WTC11 (cell line): ENCODE measurements around the gene UBXN11. TPM values are rescaled to one million over a fixed set of nuclear protein-coding genes. Genes with fewer than 3 reads are reported as not detected.
"Not testable (repeated sequence)": the region's sequence is repeated elsewhere in the genome, so short reads cannot be mapped to it uniquely, and the experiment has no call there.

Source experiments
- ATAC-seq: fragments of 200-7000 bp; cut with Tn5 transposase; 2 replicates; pipeline ENCODE4 v1.10.0; 2021; ENCODE audit warnings: mild to moderate bottlenecking, moderate library complexity
- CTCF ChIA-PET: fragments of 300-600 bp; sonication (Branson Sonifier 250); formaldehyde crosslinking; loops from one replicate; lab custom pipeline; 2021; ENCODE audit warnings: antibody characterized with exemption; lab: Charles Lee
- POLR2A ChIA-PET: fragments of 350-600 bp; sonication (Branson Sonifier 250); formaldehyde crosslinking; loops from one replicate; lab custom pipeline; 2021; ENCODE audit warnings: antibody characterized with exemption; lab: Charles Lee
- DNase-seq: peaks from one replicate; pipeline ENCODE4 v3.0.0; 2021; ENCODE audit warnings: low spot score
- H3K27ac Mint-ChIP-seq: 2 replicates; pipeline ENCODE4 v1.8.0; 2021; ENCODE audit warnings: mixed read lengths
- H3K27me3 Mint-ChIP-seq: 2 replicates; pipeline ENCODE4 v1.8.0; 2021; ENCODE audit warnings: low read depth, mild to moderate bottlenecking, moderate library complexity, mixed read lengths
- H3K36me3 Mint-ChIP-seq: 2 replicates; pipeline ENCODE4 v1.8.0; 2021; ENCODE audit warnings: mixed read lengths
- H3K4me1 Mint-ChIP-seq: 2 replicates; pipeline ENCODE4 v1.8.0; 2022; ENCODE audit warnings: mixed read lengths
- H3K4me3 Mint-ChIP-seq: 2 replicates; pipeline ENCODE4 v1.8.0; 2021; ENCODE audit warnings: mild to moderate bottlenecking, moderate library complexity, mixed read lengths
- H3K9me3 Mint-ChIP-seq: 2 replicates; pipeline ENCODE4 v1.8.0; 2021; ENCODE audit warnings: mixed read lengths
- AFF4 ChIP-seq: sonication (generic); formaldehyde crosslinking; IDR thresholded peaks from 2 replicates; pipeline ENCODE4 v1.8.1; 2023; ENCODE audit warnings: mild to moderate bottlenecking, missing genetic modification reagents, borderline replicate concordance
- ATF3 ChIP-seq: sonication (generic); formaldehyde crosslinking; conservative IDR thresholded peaks from 2 replicates; pipeline ENCODE4 v1.8.1; 2022; ENCODE audit warnings: mild to moderate bottlenecking, missing genetic modification reagents
- ATF6 ChIP-seq: sonication (generic); formaldehyde crosslinking; IDR thresholded peaks from 2 replicates; pipeline ENCODE4 v1.8.1; 2023; ENCODE audit warnings: mild to moderate bottlenecking, missing genetic modification reagents
- E2F1 ChIP-seq: sonication (generic); formaldehyde crosslinking; IDR thresholded peaks from 2 replicates; pipeline ENCODE4 v1.8.0; 2022; ENCODE audit warnings: mild to moderate bottlenecking, missing genetic modification reagents
- E2F5 ChIP-seq: sonication (generic); formaldehyde crosslinking; IDR thresholded peaks from 2 replicates; pipeline ENCODE4 v1.8.1; 2022; ENCODE audit warnings: mild to moderate bottlenecking, moderate library complexity, missing genetic modification reagents
- ELF4 ChIP-seq: sonication (generic); formaldehyde crosslinking; IDR thresholded peaks from 2 replicates; pipeline ENCODE4 v1.8.1; 2022; ENCODE audit warnings: low read depth, mild to moderate bottlenecking, moderate library complexity, missing genetic modification reagents
- JAZF1 ChIP-seq: fragments of 250-450 bp; sonication (Bioruptor Pico); IDR thresholded peaks from 2 replicates; pipeline ENCODE4 v1.9.0; 2021; ENCODE audit warnings: moderate library complexity, mild to moderate bottlenecking, inconsistent platforms
- NR3C1 ChIP-seq: sonication (generic); formaldehyde crosslinking; conservative IDR thresholded peaks from 2 replicates; pipeline ENCODE4 v1.8.1; 2023; ENCODE audit warnings: low read depth, mild to moderate bottlenecking, missing genetic modification reagents
- SOX15 ChIP-seq: fragments of 250-450 bp; sonication (Bioruptor Pico); IDR thresholded peaks from 2 replicates; pipeline ENCODE4 v1.9.0; 2021; ENCODE audit warnings: mild to moderate bottlenecking
- STAT6 ChIP-seq: sonication (generic); formaldehyde crosslinking; conservative IDR thresholded peaks from 2 replicates; pipeline ENCODE4 v1.8.1; 2023; ENCODE audit warnings: mild to moderate bottlenecking, low read depth, missing genetic modification reagents, moderate library complexity
- TCF7 ChIP-seq: sonication (generic); formaldehyde crosslinking; IDR thresholded peaks from 2 replicates; pipeline ENCODE4 v1.8.0; 2022; ENCODE audit warnings: mild to moderate bottlenecking, low read depth, missing genetic modification reagents, moderate library complexity
- TEAD4 ChIP-seq: sonication (generic); formaldehyde crosslinking; IDR thresholded peaks from 2 replicates; pipeline ENCODE4 v1.8.0; 2022; ENCODE audit warnings: mild to moderate bottlenecking, missing genetic modification reagents
- ZBTB43 ChIP-seq: sonication (generic); formaldehyde crosslinking; IDR thresholded peaks from 2 replicates; pipeline ENCODE4 v1.8.1; 2023; ENCODE audit warnings: mild to moderate bottlenecking, missing genetic modification reagents
- ZNF232 ChIP-seq: sonication (generic); formaldehyde crosslinking; IDR thresholded peaks from 2 replicates; pipeline ENCODE4 v1.8.0; 2022; ENCODE audit warnings: mild to moderate bottlenecking, missing genetic modification reagents
- ZNF396 ChIP-seq: fragments of 250-450 bp; sonication (Bioruptor Pico); IDR thresholded peaks from 2 replicates; pipeline ENCODE4 v1.8.0; 2021; ENCODE audit warnings: mild to moderate bottlenecking, moderate library complexity, borderline replicate concordance
- ZNF423 ChIP-seq: fragments of 250-450 bp; sonication (Bioruptor Pico); IDR thresholded peaks from 2 replicates; pipeline ENCODE4 v2.1.2; 2022; ENCODE audit warnings: mild to moderate bottlenecking, moderate library complexity
- ZSCAN18 ChIP-seq: fragments of 250-450 bp; sonication (Bioruptor Pico); IDR thresholded peaks from 2 replicates; pipeline ENCODE4 v2.1.2; 2022; ENCODE audit warnings: mild to moderate bottlenecking, moderate library complexity
- total RNA-seq: library from RNA; stranded (reverse); gene quantifications from 3 replicates; pipeline ENCODE4 v1.2.3, GENCODE V29; 2021

The UBXN11 gene
- total RNA-seq, 1 experiment from 2014 or later, result 14.1 TPM

GRCh38 chr1:26293911-26294463, 12.4 kb downstream of the UBXN11 start (continued):
- no peak for TF ChIP-seq E2F5 (CRISPR knock-in tag)
- no peak for TF ChIP-seq ATF3 (CRISPR knock-in tag)
- no peak for TF ChIP-seq ZNF232 (CRISPR knock-in tag)
- TF ChIP-seq STAT6, result no peak
- TF ChIP-seq JAZF1 (CRISPR knock-in tag), result no peak
- no peak for TF ChIP-seq E2F1 (CRISPR knock-in tag)
- no peak for TF ChIP-seq ZNF423 (CRISPR knock-in tag)
- no peak for TF ChIP-seq ZSCAN18 (CRISPR knock-in tag)
- TF ChIP-seq AFF4 (CRISPR knock-in tag), result no peak

GRCh38 chr1:26292735-26293134, 13.7 kb downstream of the UBXN11 start:
- H3K4me3 Mint-ChIP-seq, H3K9me3 Mint-ChIP-seq, H3K27ac Mint-ChIP-seq, H3K36me3 Mint-ChIP-seq, DNase-seq, ATAC-seq, H3K27me3 Mint-ChIP-seq: not testable (repeated sequence)
- H3K4me1 Mint-ChIP-seq, result peaks cover 16% of the 10 kb centered on the region
- ChIA-PET POLR2A (interaction anchor here (0.5 to 0.6 kb wide), 2 partner anchors 15 to 922 kb away, joined by 3 to 5 read pairs; no protein-coding TSS in a partner anchor), CTCF (interaction anchor here (0.8 to 2.1 kb wide), 2 partner anchors 23 to 29 kb away, joined by 3 to 5 read pairs; no protein-coding TSS in a partner anchor)

GRCh38 chr1:26291939-26292338, 14.5 kb downstream of the UBXN11 start:
- H3K27me3 Mint-ChIP-seq, result no peaks in the 10 kb centered on the region; the same call in 1 of the 2 replicates
- ChIA-PET POLR2A (no interaction called here), CTCF (interaction anchor here (0.8 to 2.1 kb wide), 3 partner anchors 23 to 30 kb away, joined by 3 to 7 read pairs (median 5); partner anchors contain the start of gene CD52)
- TF ChIP-seq TCF7 (CRISPR knock-in tag) (no peak), ELF4 (CRISPR knock-in tag) (no peak), ATF6 (CRISPR knock-in tag) (no peak), ZBTB43 (no peak), TEAD4 (CRISPR knock-in tag) (no peak), SOX15 (CRISPR knock-in tag) (no peak), E2F5 (CRISPR knock-in tag) (no peak), NR3C1 (CRISPR knock-in tag) (no peak), ZNF396 (no peak)
- H3K4me1 Mint-ChIP-seq, result peaks cover 16% of the 10 kb centered on the region
- no peak overlapping the region for H3K27ac Mint-ChIP-seq
- DNase-seq (no peak), ATAC-seq (no peak)
- H3K36me3 Mint-ChIP-seq, result no peaks in the 10 kb centered on the region
- H3K9me3 Mint-ChIP-seq, result no peaks in the 10 kb centered on the region
- H3K4me3 Mint-ChIP-seq, result no peak overlapping the region
